Measurements from ENCODE around the gene GCK.
"Not testable (repeated sequence)": the region's sequence is repeated elsewhere in the genome, so short reads cannot be mapped to it uniquely, and the experiment has no call there.

The GCK gene

DNA sequence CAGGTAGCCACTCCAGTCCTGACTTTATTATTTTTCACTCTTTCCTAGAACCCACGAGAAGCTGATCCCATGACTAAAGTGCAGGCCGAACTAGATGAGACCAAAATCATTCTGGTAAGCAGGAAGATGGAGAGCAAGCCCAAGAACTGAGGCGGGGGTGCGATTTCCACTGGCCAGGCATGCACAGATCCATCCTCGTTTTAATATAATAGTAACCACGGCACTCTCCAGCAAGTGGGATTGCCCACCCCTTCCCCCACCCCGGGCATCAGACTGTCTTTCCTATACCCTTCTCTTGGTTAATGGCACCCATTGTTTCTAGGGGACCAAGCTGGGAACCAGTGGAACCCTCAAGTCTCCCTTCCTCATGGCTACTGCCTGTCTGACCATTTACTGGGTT lies 18.8 kb upstream of the GCK start:
- no peak for DNase-seq (ENCODE audit: low read depth)
- TF ChIP-seq, protein P1, sequence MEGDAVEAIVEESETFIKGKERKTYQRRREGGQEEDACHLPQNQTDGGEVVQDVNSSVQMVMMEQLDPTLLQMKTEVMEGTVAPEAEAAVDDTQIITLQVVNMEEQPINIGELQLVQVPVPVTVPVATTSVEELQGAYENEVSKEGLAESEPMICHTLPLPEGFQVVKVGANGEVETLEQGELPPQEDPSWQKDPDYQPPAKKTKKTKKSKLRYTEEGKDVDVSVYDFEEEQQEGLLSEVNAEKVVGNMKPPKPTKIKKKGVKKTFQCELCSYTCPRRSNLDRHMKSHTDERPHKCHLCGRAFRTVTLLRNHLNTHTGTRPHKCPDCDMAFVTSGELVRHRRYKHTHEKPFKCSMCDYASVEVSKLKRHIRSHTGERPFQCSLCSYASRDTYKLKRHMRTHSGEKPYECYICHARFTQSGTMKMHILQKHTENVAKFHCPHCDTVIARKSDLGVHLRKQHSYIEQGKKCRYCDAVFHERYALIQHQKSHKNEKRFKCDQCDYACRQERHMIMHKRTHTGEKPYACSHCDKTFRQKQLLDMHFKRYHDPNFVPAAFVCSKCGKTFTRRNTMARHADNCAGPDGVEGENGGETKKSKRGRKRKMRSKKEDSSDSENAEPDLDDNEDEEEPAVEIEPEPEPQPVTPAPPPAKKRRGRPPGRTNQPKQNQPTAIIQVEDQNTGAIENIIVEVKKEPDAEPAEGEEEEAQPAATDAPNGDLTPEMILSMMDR (conservative IDR thresholded peaks at IDR 0.05; ENCODE audit: low read depth, low read length), result no peak
- no peak overlapping the region for H3K4me3 ChIP-seq (ENCODE audit: low read depth, low read length)

DNA sequence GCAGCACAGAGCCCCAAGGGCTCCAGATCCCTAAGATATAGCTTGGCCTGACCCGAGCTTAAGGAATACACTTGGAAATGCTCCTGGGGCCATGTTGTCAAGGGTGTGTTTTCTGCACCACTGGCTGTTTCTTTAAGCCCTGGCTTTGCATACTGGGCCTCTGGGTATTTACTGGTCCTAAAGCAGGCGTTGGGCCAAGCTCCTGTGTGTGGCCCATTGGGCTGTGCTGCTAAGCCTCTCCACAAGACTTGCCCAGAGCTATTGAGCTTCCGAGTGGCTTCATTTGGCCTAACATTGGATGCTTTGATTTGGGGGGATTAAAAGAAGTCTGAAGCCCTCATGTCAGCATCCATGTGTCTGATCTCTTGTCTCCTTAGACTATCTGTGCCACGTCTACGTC lies 16.8 kb upstream of the GCK start:
- no peak overlapping the region for H3K4me3 ChIP-seq (ENCODE audit: low read depth, low read length)
- DNase-seq (ENCODE audit: low read depth), result no peak
- TF ChIP-seq, protein P1 (conservative IDR thresholded peaks at IDR 0.05; ENCODE audit: low read depth, low read length), result no peak

DNA sequence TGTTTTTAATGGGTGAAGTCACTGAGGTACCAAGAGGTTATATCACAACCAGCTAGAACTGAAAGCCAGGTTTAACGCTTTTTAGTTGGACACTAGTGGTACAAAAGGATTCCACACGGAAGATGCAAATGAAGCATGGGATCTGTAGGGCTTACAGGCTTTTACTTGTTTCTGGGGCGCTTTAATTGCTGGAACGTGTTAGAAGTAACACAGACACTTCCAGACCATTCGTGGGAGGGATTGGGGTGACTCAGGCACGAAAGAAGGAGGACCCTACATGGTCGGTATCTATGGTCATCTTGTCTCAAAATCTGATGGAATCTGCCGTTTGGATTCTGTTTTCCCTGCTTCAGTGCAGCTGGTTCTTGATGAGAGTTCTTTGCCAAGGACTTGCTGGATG lies 12.6 kb upstream of the GCK start:
- DNase-seq (ENCODE audit: low read depth), result peak; percentile 15
- H3K4me3 ChIP-seq (ENCODE audit: low read depth, low read length), result peak overlapping the region; percentile 99
- TF ChIP-seq, protein P1 (conservative IDR thresholded peaks at IDR 0.05; ENCODE audit: low read depth, low read length), result no peak

DNA sequence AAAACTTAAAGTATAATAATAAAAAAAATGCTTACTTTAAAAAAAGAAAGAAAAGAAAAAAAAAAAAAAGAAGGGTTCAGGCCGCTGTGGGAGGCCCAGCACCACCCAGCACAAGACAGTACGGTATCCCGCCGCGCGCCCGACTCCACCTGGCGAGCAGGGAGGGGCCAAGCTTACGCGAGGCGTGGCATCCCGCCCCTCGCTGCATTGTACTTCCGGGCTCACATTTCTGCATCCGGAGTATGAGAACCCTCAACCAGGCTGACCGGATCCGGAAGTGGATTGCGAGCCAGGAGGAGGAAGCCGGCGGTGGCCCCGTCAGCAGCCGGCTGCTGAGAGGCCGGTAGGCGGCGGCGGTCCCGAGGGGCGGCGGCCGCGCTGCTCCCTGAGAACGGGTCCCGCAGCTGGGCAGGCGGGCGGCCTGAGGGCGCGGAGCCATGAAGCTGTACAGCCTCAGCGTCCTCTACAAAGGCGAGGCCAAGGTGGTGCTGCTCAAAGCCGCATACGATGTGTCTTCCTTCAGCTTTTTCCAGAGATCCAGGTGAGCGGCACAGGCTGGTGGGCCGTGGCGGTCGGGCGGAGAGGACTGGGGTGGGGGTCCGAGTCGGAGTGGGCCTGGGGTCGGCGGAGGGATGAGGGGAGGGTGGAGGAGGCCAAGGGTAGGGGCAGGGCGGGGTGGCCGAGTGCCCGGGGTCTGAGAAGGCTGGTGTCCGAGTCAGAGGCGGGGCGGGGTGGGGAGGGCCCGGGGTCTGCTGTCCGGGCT lies 11.6 kb upstream of the GCK start, which contains the start of gene YKT6:
Gene YKT6, plus strand, starts transcription at position 280 of the 763 bp plus-strand sequence. Its CDS starts 158 bp downstream, at position 438.
- H3K4me3 ChIP-seq (ENCODE audit: low read depth, low read length), result peak within 1 kb of the TSS; percentile 99
- DNase-seq (ENCODE audit: low read depth), result peak; percentile 96
- TF ChIP-seq, protein P1 (conservative IDR thresholded peaks at IDR 0.05; ENCODE audit: low read depth, low read length), result peak; percentile 46

DNA sequence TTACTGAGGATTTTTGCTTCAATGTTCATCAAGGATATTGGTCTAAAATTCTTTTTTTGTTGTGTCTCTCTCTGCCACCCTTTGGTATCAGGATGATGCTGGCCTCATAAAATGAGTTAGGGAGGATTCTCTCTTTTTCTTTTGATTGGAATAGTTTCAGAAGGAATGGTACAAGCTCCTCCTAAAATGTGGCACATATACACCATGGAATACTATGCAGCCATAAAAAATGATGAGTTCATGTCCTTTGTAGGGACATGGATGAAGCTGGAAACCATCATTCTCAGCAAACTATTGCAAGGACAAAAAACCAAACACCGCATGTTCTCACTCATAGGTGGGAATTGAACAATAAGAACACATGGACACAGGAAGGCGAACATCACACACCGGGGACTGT lies 10.9 kb upstream of the GCK start:
- DNase-seq (ENCODE audit: low read depth); H3K4me3 ChIP-seq (ENCODE audit: low read depth, low read length): not testable (repeated sequence)

DNA sequence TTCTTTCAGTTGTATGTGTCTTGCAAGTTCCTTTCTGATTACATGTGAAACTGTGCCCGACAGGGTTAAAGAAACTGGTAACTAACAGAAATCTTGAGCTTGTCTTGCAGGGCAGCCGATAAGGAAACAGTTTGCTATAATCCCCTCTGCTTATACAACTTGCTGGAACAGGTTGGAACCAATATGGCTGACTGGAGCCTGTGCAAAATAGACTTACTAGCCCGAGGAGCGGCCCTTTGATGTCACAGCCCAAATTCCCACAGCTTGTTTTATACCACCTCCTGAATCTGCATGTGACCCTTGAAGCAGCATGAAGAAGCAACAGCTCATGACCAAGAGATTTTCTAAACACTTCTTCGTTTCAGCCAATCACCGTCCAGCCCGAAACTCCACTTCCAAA lies 8.2 kb upstream of the GCK start:
- TF ChIP-seq, protein P1 (conservative IDR thresholded peaks at IDR 0.05; ENCODE audit: low read depth, low read length), result no peak
- no peak for DNase-seq (ENCODE audit: low read depth)
- H3K4me3 ChIP-seq (ENCODE audit: low read depth, low read length), result no peak overlapping the region

DNA sequence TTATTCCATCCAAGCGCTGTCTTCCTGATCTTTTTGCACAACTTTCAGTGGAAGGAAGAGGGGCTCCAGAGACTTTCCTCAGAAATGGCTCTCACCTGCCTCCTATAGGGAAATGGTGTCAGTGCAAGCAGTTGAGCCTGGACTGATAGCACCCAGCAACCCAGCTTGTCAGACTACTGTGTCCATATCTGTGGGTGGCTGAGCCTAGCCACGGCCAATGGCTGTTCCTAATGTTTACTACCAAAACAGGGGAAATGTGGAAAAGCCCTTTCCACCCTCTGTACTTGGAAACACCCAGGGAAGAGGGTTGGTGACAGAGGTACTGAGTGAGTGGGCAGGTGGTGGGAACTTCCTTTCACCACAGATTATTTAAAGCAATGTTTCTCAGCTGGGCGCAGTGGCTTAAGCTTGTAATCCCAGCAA lies 7.2 kb upstream of the GCK start:
- no peak overlapping the region for H3K4me3 ChIP-seq (ENCODE audit: low read depth, low read length)
- TF ChIP-seq, protein P1 (conservative IDR thresholded peaks at IDR 0.05; ENCODE audit: low read depth, low read length), result peak; percentile 92
- DNase-seq (ENCODE audit: low read depth), result peak; percentile 75

Data from choroid plexus epithelial cell (primary cell).